GM19468 (cell line): ENCODE data around the gene PTGDR.
A peak's percentile ranks its signal among the peaks of the same experiment; 100 is the strongest.

Experiments
- ATAC-seq: cut with Tn5 transposase; IDR thresholded peaks from one replicate; pipeline ENCODE4 v1.9.1; 2021; ENCODE audit warnings: mild to moderate bottlenecking, moderate library complexity, moderate number of reproducible peaks; ENCODE audit not compliant: unreplicated experiment; ENCODE audit errors: extremely low read depth

PTGDR gene

GRCh38 chr14:52305014-52305413 lies 37.5 kb downstream of the PTGDR start:
- ATAC-seq = no peak

- ATAC-seq = no peak
These were observed 39.9 kb downstream of the PTGDR start for GRCh38 chr14:52307376-52307775.

DNA sequence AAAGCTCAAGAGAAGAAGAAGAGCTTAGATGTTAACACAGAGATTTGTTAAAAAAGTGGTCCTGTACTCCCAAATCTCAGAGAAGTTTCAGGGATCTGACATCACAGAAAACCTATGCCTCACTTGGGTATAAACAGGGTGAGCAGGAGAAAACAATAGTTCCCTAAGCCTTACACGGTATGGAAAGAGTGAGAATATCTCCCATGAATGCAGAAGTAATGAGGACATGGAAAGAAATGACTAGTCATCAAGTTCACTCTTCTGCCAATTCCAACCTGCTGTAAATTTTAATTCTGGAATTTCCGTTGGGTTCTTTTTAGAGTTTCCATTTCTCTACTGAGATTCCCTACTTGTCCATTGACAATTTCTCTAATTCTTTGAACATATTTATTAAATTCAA lies 40.4 kb downstream of the PTGDR start:
- ATAC-seq = no peak

- ATAC-seq = no peak
These were observed 43.0 kb downstream of the PTGDR start for GRCh38 chr14:52310541-52310940.

DNA sequence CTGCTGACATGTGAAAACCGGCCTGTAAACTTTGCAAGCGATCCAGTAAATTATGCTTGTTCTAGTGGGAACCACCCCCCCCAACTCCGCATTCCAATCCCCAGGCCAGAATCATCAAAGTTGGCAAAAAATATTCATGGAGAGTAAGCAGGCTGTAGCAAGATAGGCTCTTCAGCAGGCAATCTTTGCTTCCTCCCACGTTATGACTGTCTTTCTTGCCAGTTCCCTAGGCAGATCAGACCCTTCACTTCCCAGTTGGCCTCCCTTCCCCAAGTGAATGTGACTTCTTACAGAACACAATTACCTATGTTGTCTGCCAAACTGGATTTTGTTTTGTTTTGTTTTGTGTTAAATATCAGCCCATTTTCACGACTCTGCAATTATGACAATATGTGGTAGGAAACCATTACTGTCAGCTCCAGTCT lies 45.4 kb downstream of the PTGDR start:
- no peak for ATAC-seq

DNA sequence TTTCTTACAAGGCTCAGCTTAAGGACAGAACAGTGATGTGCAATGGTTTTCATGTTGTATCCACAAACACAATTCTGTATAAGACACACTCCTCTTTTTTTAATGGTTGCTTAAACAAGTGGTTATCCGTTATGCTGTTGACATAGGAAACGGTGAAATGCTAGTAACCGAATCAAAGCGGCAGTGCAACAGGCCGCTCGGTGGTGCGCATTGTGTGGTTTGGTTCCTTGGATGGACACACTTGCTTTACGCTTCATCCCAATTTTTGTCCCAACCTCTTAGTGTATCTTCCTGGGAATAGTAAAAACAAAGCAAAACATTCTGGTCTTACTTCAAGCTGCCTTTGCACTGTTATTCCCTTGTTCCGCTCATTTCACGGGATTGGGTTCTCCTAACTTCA lies 46.0 kb downstream of the PTGDR start:
- ATAC-seq = no peak

DNA sequence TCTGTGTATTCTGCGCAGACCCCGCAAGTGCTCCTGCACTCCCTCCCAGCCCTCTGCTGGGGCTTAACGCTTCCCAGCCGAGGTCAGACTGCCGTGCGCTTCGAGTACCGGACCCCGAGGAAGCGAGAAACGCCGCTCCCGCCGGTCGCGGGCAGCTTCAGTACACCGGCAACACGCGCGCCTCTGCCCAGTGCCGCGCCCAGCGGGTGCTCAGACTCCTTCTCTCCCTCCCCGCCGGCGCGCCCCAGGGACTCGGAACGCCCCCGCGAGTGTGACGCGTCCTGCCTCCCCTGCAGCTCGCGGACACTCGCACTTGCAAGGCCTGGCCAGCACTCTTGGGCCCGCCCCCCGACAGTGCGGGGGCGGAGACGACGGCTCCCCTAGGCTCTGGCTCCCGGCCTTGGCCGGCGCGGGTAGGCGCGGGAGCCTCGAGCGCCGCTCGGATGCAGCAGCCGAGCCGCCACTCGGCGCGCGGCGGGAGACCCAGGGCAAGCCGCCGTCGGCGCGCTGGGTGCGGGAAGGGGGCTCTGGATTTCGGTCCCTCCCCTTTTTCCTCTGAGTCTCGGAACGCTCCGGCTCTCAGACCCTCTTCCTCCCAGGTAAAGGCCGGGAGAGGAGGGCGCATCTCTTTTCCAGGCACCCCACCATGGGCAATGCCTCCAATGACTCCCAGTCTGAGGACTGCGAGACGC lies 46.6 kb downstream of the PTGDR start, which contains the start of gene PTGER2:
TSS of gene PTGER2 (plus strand) at position 410 of the 692 bp plus-strand sequence. CDS start at position 647, 237 bp downstream.
- no peak for ATAC-seq

GRCh38 chr14:52314595-52315354 lies 47.3 kb downstream of the PTGDR start:
- ATAC-seq = no peak

- ATAC-seq = no peak
These were observed 47.8 kb downstream of the PTGDR start for GRCh38 chr14:52315355-52315718.

DNA sequence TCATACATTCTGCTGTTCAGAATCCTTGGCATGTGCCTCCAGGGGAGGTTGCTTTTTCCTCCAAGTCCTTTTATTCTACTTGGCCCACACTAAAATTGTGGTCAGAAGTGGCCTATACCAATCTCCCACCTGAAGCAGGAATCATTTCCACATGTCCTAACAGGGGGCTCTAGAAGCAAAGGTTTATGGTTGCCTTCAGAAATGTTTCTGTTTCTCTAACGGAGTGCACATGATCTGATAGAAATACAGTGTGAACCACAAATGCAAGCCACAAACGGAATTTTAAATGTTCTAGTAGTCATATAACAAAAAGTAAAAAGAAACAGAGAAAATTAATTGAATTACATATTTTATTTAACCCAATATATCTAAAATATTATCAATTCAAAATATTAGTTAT lies 50.6 kb downstream of the PTGDR start:
- ATAC-seq = no peak

DNA sequence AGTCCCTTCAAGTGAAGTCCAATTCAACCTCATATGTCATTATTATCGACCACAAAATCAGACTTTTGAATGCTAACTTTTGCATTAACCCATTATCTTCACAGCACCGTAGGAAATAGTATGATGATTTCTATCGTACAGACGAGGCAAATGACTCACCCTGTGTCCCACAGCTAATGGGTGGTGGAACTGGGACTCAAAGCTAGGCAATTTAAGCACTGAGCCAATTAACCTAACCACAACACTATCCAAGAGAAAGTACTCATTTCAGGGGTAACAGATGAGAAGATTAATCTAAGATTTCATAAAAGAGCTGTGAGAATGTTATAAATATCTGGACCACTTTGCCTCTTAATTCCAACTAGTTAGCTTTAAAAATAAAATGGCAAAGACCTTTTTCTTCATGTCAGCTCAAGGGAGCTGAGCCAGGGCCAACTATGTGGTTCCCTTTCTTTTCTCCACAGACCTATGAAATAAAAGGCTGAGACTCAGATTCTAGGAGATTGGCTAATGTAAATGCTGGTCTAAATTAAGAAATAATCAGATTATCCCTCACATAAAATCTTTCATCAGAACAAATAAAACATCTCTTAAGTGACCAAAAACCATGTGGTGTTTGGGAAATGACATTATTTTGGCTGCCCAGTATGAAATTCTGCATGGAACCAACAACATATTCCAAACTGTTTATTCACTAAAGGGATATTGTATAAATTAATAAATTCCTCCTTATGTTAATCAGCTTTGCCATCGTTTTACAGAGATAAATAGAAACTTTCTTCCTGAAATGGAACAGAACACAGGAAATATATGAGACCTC lies 51.5 kb downstream of the PTGDR start:
- ATAC-seq = no peak

DNA sequence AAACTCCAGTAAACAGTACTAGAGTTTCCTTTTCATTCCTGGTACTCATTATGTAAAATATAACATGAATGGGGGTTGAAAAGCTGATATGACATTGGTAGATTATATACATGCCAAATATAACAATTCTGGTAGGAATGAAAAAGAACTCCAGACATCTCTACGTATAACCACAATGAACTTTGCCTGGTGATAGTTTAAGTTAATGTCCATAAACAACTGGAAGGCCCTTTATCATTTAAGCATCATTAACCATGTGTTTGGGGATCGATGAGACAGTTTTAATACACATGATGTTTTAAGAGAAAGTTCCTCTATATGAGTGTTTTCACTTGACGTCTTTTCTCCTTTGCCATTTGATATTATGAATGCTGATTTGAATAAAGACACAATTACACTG lies 52.4 kb downstream of the PTGDR start:
- no peak for ATAC-seq

DNA sequence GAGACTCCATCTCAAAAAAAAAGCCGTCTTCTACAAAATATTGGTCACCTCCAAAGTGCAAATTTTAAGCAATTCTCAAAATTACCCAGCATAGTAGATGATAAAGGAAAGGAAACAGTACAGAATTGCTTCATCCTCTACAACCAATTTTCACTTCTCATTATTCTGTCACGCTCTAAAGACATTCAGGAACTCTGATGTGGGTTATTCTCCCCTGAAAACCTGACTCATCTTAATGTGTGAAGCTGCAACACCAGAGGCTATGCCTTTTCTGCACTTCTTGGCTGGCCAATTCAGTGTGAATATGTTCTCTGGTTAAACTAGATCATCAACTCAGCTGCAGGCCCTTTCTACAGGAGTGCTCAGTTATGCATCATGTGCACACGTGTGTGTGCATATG lies 57.6 kb downstream of the PTGDR start:
- peak; percentile 90 for ATAC-seq

DNA sequence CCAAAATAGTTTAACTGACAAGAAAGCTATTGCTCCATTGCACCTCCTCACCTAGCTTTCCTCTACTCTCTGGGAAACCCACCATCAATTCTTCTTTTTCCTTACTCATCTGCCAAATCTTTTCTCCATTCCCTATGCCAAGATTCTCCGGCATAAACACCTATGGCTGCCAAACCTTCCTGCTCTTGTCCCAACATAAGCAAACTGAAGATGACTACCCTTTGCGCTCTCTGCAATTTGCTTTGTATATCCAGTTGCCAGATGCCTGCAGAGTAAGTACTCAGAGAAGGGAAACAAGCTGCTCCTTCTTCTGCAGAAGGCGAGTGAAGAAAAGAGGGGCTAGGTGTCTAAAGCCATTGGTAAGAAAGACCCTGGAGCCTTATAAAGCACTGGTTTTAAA lies 58.1 kb downstream of the PTGDR start:
- ATAC-seq = no peak
